Activated CD8-positive, alpha-beta memory T cell treated with anti-CD3 and anti-CD28 coated beads for 48 hours (primary cell): ENCODE data around the gene SEMA3G.

ENCODE experiments used
- DNase-seq, 3 experiments: peaks; one replicate each; pipeline ENCODE4 v3.0.0-alpha.2; 2020; ENCODE audit warnings: low read depth in 2 of 3, low spot score in 2 of 3

Gene SEMA3G

DNA sequence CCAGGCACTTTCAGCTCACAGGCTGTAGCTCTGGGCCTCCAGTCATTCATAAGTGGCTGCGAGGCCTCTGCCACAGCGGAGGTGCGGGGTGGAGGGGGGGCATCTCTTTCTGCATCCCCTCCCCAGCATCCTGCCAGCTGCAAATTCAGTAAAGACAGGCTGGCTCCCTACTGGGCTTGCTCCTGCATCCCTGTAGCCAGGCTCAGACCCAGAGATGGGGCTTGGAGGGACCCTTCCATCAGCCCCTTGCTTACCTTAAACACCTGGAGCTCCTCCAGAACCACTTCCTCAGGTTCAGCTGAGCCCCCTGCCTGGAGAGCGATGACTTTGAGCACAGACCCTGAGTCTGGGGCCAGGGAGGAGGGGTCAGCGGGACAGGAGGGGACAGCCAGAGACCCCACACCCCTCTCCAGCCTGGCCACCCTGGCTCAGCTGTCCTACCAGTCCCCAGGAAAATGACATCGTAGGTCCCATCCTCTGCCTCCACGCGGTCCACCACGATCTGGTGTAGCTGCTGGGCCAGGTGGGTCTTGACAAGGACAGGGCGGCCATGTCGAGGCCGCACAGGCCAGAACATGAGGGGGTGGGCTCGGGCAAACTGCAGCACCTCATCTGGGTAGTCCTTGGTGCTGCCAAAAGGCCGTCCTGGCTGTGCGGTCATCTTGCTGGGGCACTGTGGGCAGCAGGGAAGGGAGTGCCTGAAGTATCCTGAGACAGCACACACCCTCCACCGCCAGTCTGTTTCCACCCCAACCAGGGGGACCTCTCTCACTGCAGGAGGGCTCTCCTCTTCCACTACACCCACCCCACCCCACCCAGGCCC lies 5.3 kb downstream of the SEMA3G start:
- no peak for DNase-seq

DNA sequence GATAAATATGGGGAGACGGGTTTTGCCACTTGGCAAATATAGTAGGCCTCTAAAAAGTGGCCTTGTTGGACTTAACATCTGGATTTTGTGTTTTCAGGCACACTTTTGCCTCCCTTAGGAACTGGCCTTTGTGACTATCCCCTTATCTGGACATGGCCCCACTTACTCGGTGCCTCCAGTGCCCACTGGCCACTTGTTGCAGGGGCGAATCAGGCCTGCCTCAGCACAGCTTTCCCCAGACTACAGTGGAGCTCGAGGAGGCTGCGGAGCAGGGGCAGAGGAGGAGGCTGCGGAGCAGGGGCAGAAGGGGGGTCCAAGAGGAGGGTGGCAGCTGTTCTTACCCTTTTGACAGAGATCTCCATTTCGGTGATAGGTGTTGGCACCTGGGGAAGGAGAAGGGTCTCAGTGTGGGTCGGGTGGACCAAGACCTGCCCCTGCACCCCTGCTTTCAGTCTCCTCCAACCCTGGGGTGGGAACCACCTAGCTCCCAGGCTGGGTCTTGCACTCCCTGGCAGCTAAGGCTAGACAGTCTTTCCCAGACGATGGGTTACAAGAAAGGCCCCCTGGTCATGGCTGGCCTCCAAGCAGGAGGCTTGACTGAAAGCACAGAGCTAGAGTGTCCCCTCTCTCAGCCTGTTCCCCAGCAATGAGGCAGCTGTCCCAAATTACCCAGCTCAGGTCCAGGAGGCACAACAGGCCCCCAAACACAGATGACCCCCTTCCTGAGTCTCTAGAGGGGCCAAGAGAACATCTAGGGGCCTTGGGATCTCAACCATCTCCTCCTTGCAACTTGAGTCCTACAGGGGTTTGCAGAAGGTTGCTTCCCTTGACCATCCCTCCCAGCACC lies 6.1 kb downstream of the SEMA3G start:
- no peak for DNase-seq

DNA sequence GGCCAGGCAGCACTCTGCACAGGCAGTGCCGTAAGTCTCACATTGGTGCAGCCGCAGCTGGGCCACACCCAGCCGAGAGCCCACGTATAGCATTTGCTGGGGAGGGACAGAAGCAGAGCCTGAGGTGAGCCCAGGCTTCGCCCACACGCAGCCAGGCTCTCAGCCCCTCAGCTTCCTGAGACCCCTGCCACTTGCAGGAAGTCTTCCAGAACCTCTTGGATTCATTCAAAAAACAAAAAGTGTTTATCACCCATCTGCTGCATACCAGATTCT lies 6.9 kb downstream of the SEMA3G start:
- no peak for DNase-seq

DNA sequence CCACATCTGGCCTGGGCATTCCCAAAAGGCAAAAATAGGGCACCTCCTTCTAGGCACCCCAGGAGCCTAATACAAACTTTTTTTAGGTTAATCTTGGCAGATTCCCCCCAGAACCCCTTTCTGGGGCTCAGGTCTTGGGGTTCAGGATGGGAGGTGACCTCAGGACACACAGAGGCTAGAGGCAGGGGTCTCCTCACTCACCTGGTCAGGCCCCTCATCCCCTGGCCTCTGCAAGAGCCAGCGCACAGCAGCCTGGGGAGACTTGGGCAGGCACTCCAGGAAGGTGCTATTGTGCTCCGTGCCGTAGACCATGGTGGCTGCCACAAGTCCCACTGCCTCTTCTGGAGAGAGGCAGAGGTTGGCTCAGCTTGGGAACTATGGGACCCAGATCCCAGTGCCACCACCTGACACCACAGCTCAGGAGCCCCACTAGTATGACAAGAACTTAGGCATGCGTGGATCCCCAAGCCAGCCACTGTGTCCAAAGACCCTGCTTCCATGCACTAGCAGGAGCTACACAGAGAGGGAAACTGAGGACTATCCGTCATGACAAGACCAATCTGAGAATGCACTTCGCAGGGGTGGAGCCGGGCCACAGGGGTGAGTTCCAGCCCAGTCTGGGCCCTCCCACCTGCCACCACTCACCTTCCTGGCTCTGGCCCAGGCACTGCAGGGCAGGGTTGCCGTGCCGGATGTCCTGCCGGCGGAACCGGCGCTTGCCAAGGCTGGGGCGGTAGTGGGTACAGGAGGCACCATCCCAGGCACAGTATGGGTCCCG lies 7.4 kb downstream of the SEMA3G start:
- DNase-seq = no peak

DNA sequence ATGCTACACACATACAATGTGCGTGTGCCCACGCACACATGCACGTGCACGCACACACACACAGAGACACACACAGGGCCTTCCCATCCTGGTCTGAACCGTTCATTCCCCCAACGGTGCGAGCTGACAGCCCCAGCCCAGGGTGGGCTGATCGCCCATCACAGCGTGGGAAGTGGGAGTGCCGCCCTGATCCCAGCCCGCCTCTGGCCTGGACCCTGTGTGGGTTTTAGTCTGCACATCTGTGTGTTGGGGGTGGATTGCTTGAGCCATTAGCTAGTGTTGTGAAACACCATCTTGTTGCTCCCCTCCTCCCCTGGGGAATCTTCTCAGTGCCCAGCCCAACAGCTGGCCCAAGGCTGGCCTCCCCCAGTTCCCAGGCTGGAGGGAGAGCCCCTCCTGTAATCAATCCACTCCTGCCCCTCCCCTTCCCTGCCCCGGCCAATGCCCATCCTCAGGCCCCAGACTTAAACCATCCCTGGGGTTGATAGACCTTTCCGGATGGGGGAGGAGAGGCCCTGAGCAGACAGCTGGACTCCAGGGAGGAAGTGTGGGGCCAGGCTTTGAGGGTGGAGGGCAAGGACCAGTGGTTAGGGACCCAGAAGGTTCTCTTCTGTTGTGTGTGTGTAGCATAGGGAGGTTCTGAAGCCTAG lies 8.3 kb downstream of the SEMA3G start:
- DNase-seq = no peak

DNA sequence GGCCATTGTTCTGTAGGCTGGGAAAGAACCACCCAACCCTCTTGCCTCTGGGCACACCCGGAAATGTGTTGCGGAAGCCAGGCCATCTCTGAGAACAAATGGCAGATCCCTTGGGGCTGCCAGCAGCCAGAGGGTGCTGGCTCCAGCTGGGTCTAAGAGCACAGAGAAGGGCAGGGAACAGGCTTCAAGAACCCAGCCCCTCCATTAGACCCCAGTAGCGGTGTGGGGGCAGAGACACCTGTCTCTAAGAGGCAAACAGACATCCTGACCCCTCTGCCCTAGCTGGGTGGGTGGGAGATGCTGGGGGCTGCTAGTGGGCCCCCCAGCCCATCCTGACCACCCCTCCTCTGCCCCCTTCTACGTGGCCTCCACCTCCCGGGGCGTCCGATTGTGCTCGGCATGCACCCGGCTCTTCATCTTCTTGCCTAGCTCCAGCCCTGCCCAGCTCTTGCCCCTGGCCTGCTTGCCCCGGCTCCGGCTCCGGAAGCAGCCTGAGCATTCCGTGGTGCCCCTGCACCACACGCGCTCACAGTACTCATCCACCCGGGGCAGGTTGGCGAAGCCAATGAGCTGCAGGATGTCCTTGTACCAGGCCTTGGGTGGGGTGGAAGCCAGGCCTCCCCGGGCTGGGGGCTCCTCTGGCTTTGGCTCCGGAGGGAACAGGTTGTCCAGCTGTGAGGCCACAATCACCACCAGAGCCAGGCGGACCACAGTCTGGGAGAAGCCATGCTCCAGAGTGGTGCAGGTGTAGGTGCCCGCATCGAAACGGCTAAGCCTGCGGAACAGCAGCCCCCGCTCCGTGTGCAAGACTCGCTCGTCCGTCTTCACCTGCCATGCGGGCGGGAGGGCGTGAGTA lies 9.4 kb downstream of the SEMA3G start:
- no peak for DNase-seq

DNA sequence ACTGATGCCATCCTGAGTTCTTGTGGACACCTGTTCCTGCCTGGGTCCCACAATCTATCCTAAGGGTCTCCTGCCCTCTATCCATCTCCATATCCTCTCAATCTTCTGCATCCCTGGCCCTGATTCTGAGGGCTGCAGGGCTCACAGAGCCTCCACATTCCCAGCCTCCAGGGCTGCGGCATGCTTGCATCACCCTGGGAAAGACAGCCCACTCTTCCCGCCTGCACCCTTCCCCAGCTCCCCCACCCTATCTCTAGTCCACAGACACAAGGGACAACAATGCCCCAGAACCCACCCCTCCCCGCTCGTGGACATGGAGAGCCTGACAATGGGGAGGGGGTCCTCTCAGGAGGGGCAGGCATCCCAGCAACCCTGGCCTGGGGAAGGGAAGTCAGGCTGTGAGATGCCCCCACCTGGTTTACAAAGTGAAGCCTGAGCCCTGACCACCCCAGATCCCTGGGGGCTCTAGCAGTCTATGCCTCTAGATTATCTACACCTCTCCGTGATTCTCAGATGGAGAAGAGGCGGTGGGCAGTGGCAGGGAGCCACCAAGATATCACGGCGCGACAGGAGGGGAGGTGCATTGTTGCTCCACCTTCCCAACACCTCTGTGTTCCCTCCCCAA lies 10.3 kb downstream of the SEMA3G start:
- no peak for DNase-seq

DNA sequence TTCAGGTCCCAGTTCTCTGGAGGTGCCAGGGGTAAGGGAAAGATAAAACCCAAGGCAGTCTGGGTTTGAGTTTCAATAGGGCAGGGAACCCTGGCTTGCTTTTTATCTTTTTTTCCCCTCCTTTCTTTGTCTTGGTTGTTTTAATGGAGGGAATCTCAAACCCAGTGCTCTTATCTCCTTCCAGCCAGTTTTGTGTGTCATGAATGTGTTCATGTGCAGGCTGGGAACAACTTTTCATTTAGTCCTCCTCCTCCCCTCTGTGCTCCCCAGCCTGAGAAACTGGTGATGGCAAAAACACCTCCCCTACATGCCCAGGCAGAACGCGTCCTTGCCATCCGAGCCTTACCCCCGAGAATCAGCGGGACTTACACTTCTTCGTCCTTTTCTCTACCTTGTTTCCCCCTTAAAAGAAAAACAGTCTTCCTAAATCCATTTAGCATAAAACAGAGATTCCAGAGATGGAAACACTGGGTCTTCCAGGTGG lies 10.9 kb downstream of the SEMA3G start:
- no peak for DNase-seq

DNA sequence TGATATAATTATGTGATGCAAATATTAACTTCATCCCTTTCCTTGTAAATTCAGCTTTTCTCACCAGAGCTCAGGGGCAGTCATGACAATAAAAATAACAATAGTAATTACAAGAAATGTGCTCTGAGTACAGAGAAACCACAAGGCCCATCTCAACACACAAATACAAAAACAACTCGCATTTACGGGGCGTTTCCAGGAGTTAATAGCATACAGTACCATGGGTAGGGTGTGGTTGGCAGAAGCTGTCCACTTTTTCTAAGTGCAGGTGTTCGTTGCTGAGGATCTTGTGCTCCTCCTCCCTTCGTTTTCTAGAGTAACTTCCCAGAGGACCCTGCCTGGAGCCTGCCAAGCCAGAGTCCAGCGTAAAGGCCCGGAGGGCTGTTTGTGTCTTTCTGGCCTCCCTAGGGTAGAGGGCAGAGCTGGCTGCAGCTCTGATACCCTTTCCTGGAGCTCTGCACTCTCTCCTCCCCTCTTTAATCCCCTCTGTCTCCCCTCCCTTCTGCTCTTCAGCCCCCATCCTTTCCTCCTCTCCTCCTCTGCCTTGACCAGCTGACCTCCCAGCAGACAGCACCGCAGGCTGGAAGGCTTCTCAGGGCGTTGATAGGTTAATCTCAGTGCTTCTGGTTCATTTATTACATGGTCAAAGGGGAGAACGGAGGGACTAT lies 11.4 kb downstream of the SEMA3G start:
- DNase-seq = no peak

DNA sequence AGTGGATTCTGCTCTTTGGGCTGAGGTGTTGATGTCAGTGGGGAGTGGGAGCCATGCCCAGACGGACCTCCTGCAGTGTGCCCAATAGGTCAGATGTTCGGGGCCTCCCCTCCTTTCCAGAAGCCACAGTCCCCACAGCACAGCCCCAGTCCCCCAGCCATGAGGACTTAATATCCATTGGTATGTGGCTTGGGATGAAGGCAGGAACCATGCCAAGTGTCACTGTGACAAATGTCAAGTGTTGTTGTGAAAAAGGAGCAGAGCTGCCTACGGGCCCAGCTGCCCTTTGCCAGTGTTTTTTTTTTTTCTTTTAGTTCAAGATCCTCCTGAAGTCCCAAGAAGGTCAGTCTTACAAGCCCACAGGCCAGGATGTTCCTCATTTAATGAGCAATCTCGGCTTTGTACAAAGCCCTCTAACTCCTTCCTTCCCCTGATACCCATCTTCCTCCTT lies 12.2 kb downstream of the SEMA3G start:
- no peak for DNase-seq

DNA sequence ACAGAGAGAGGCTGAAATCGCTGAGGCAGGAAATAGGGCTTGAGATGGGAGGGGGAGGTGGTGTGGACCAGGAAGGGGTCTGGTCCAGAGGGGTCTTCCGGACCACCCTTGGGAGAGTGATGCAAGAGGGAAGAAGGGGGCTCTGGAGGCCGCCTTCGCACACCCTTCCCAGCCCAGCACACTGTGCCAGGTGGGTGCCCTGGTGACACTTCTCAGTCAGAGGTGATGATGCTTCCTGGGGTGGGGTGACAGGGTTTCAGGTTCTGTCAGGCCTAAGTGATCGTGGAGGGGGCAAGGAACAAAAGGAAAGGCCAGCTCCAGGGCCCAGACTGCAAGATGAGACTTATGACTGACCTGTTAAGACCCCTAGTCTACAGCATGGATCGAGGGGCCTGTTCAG lies 12.7 kb downstream of the SEMA3G start:
- no peak for DNase-seq

DNA sequence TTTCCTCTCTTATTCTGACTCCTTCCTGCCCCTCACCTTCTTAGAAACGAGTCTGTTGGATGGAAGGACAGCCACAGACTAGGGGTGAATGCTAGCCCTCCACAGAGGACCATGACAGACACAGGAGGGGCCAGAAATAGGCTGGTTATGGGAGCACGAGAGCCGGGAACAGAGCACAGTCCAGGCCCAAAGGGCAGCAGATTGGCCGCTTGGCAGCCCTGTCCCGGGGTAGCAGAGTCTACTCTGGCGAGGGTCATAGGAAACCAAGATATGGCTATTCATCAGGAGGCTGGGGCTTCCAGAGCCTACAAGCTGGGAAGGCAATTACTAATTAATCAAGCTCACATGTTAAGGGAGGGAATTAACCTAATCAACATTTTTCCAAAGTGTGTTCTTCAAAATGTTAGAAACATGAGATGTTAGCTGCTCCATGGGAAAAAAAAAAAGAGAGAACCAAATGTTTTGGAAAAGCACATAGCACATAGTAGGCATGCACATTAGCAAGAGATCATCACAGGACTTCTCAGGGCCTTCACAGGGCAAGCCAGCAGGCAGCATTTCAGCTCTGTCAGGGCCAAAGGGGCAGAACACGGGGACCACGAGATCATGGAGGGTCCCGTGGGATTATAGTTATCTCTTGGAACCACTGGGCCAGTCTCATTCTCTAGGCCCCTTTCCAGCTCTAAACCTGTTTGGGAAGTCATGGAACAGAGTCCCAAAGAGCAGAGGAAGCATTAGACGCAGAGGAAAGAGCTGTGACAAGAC lies 13.3 kb downstream of the SEMA3G start:
- no peak for DNase-seq

DNA sequence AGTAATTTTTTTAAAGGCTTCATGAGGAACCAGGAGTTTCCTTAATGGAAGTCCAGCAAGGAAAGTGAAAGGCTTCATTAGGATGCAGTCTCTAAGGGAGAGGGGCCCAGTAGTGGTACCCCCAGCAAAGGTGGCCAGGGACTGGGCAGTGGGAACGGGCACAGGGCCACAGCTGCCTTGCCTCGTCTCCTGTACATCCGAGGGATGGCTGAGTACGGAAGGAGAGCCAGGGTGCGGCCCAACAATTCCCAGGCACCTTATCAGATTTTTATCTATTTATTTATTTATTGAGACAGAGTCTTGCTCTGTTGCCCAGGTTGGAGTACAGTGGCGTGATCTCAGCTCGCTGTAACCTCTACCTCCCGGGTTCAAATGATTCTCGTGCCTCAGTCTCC lies 14.5 kb downstream of the SEMA3G start:
- DNase-seq = no peak

DNA sequence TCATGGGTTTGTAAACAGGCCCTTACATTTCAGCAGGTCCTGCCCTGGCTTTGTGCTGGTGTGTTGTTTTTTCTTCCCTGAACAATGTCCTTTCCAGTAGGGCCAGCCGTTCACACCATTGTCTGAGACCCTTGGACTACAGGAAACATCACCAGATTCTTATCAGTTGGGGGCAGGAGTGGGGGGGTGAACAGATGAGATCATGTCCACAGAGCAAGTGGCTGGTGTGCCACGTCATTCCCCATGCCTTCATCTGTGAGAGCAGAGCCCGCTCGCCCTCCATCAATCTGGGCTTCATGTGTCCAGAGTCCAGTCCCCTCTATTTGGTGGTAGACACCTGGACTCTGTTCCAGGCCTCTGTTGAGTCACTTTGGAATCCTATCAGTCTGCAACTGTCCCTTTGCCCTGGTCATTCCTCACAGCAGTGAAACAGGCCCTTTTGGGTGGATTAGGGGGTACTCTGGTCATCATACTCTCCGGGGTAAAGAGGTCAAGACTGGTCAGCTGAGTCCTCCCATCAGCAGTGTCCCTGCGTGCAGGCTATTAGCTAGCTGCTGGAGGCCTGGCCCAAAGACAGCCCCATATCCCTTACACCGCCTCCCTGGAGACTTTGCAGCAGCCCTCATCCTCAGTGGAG lies 15.0 kb downstream of the SEMA3G start:
- DNase-seq = no peak

DNA sequence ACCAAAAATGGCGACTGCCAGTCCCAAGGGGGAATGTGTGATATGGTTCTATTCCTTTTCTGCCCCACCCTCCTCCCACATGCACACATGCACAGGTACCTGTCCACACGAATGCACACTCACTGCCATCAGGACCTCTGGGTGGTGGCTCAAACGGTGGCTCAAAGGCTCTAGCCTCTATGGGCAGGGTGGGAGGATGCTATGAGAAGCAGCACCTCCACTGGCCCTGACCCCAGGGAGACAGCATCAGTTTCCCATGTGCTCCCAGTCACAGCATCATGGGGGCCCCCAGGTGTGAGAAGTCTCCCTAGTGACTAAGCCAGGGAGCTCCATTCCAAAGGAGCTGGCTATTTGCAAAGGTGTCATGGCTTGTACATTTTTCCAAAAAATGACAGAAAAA lies 15.9 kb downstream of the SEMA3G start:
- no peak for DNase-seq

DNA sequence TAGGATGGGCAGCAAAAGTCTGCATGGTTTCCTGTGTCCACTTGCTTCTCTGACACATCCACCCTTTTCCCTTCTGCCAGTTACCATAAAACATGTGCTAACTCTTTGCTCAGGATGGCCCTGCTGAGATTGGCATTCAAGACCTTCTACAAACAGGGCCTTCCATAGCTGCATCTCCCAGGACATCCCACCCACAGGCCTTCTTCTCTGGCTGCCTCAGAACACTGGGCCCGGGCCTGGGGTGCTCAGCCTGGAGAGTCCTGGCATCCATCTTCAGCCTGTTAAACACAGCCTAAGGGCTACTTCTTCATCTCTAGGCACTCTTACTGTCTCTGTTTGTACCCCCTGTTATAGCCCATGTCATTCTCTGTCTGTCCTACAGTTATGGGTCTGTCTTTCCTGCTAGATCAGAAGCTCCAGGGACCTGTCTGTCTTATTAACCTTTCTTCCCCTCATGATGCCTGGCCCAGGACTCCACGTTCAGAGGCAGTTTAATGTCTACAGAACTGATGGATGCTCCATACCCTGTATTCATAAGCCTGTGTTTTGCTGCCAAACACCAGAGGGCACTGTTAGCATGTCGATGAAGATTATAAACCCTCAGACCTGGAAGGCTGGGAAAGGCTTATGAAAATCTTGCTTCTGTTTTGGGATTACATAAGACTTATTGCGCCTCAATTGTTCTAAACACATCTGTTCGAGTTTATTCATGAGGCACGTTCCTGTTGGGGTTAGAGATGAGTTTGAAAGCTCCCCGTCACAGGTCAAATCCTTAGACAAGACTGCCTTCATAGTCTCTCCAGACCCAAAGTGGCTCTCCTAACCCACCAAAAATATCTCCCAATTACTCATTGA lies 16.5 kb downstream of the SEMA3G start:
- no peak for DNase-seq

DNA sequence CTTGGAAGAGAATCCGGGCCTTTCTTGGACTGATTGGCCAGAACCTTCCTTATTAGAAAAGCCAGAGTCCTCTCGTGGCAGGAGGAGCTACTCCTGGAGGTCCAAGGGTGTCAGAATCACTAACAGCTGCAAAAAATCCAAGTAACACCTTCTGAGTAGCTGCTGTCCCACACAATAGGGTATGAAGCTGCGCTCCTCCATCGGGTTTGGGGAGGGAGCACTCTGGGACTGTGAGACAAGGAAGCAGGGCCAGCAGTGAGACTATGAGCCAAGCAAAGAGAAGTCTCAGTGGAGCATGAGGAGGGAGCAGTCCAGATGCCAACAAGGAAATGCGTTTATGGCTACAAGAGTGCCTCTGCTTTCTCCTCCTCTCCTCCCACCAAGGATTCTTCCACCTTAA lies 21.7 kb downstream of the SEMA3G start:
- no peak for DNase-seq
